ENCODE data around the gene PCK1. TPM values are rescaled to one million over a fixed set of nuclear protein-coding genes. Genes with fewer than 3 reads are reported as not detected.

PCK1 gene
- total RNA-seq, 1 donor from 2014 or later, result not detected

- DNase-seq (ENCODE audit: low spot score), result no peak
- H3K27ac Mint-ChIP-seq, result no peak overlapping the region
- intact Hi-C loops (cut with micrococcal nuclease), result no loop called here
- no peaks in the 10 kb centered on the region for H3K9me3 Mint-ChIP-seq
- peaks cover 18% of the 10 kb centered on the region for H3K4me1 Mint-ChIP-seq (ENCODE audit: low read depth)
- peaks cover 21% of the 10 kb centered on the region for H3K27me3 Mint-ChIP-seq (ENCODE audit: low read depth)
- H3K4me3 Mint-ChIP-seq (ENCODE audit: low read depth), result no peak overlapping the region
- no peaks in the 10 kb centered on the region for H3K36me3 Mint-ChIP-seq (ENCODE audit: low read depth)
Observed at GRCh38 chr20:57603120-57603519, 42.2 kb downstream of the PCK1 start.

DNA sequence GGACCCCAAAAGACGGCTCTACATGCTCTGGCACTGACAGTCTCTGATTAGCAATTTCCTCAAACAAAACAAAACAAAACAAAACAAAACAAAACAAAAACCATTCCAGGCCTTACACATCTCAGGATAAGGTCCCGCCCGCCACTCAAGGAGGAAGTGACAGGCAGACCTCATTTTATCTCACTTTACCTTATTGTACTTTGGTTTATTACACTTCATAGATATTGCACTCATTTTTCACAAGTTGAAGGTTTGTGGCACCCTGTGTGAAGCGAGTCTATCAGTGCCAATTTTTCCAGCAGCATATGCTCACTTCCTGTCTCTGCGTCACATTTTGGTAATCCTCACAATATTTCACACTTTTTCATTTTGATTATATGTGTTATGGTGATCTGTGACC is 44.1 kb downstream of the PCK1 start:
- H3K27me3 Mint-ChIP-seq (ENCODE audit: low read depth), result peaks cover 14% of the 10 kb centered on the region
- no peak overlapping the region for H3K4me3 Mint-ChIP-seq (ENCODE audit: low read depth)
- no peak overlapping the region for H3K27ac Mint-ChIP-seq

DNA sequence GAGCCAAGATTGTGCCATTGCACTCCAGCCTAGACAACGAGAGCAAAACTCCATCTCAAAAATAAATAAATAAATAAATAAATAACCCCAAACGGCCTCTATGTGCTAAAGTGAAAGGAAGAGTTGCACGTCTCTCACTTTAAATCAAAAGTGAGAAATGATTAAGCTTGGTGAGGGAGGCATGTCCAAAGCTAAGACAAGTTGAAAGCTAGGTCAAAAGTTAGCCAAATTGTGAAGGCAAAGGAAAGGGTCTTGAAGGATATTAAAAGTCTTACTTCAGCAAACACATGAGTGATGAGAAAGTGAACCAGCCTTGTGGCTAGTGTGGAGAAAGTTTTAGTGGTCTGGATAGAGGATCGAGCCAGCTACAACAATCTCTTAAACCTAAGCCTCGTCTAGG is 45.0 kb downstream of the PCK1 start:
- Mint-ChIP-seq H3K4me1 (ENCODE audit: low read depth) (peaks cover 14% of the 10 kb centered on the region), H3K9me3 (no peaks in the 10 kb centered on the region), H3K27ac (no peak overlapping the region), H3K27me3 (ENCODE audit: low read depth) (peaks cover 14% of the 10 kb centered on the region), H3K4me3 (ENCODE audit: low read depth) (no peak overlapping the region), H3K36me3 (ENCODE audit: low read depth) (peaks cover 4% of the 10 kb centered on the region)
- DNase-seq (ENCODE audit: low spot score), result no peak
- intact Hi-C loops (cut with micrococcal nuclease), result no loop called here

More for the DNA sequence above, 44.1 kb downstream of the PCK1 start:
- intact Hi-C loops (cut with micrococcal nuclease), result no loop called here
- Mint-ChIP-seq H3K9me3 (no peaks in the 10 kb centered on the region), H3K36me3 (ENCODE audit: low read depth) (no peaks in the 10 kb centered on the region), H3K4me1 (ENCODE audit: low read depth) (peaks cover 18% of the 10 kb centered on the region)
- no peak for DNase-seq (ENCODE audit: low spot score)

GRCh38 chr20:57608516-57608915 is 47.6 kb downstream of the PCK1 start:
- Mint-ChIP-seq H3K9me3 (no peaks in the 10 kb centered on the region), H3K4me3 (ENCODE audit: low read depth) (no peak overlapping the region), H3K27me3 (ENCODE audit: low read depth) (peaks cover 14% of the 10 kb centered on the region)

GRCh38 chr20:57609086-57609841 is 48.4 kb downstream of the PCK1 start:
- Mint-ChIP-seq H3K9me3 (no peaks in the 10 kb centered on the region), H3K4me3 (ENCODE audit: low read depth) (no peak overlapping the region), H3K36me3 (ENCODE audit: low read depth) (peaks cover 4% of the 10 kb centered on the region), H3K27ac (no peak overlapping the region), H3K4me1 (ENCODE audit: low read depth) (peaks cover 10% of the 10 kb centered on the region), H3K27me3 (ENCODE audit: low read depth) (peaks cover 14% of the 10 kb centered on the region)
- intact Hi-C loops (cut with micrococcal nuclease), result no loop called here
- no peak for DNase-seq (ENCODE audit: low spot score)

More at GRCh38 chr20:57608516-57608915, 47.6 kb downstream of the PCK1 start:
- intact Hi-C loops (cut with micrococcal nuclease), result no loop called here
- no peak for DNase-seq (ENCODE audit: low spot score)
- H3K36me3 Mint-ChIP-seq (ENCODE audit: low read depth), result peaks cover 4% of the 10 kb centered on the region
- peaks cover 10% of the 10 kb centered on the region for H3K4me1 Mint-ChIP-seq (ENCODE audit: low read depth)
- no peak overlapping the region for H3K27ac Mint-ChIP-seq

GRCh38 chr20:57609842-57610167 is 48.9 kb downstream of the PCK1 start:
- Mint-ChIP-seq H3K27ac (no peak overlapping the region), H3K27me3 (ENCODE audit: low read depth) (peaks cover 16% of the 10 kb centered on the region), H3K4me1 (ENCODE audit: low read depth) (peaks cover 9% of the 10 kb centered on the region), H3K9me3 (no peaks in the 10 kb centered on the region), H3K36me3 (ENCODE audit: low read depth) (peaks cover 8% of the 10 kb centered on the region), H3K4me3 (ENCODE audit: low read depth) (no peak overlapping the region)
- DNase-seq (ENCODE audit: low spot score), result no peak
- intact Hi-C loops (cut with micrococcal nuclease), result no loop called here

DNA sequence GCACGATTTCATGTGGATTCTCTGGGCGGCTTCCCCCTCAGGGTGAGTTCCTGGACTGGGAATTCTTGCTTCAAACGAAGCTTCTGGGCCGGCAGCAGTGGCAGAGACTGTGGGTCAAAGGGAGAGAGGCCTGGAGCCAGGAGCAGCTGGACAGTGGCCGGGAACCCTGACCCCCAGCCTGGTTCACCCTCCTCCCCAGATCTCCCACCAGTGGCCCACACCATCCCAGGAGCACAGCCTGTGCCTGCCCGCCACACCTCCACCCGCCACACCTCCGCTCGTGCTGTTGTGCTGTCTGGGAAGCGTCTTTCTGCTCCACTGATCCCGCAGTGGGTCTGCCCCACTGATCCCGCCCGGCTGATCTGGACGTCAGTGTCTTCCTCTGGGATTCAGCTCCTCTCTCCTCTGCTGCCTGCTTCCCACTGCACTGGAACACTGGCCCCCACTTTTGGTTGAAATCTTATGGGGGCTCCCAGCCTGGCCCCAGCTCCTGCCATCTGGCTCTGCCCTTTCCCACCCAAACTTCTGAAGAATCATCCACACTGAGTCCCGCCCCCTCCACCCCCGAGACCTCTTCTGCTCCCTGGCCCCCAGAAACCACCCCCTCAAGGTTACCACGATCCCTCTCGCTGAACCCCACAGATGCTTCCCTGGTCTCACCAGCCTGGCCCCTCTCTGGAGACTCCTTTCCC is 49.5 kb downstream of the PCK1 start:
- intact Hi-C loops (cut with micrococcal nuclease), result no loop called here
- H3K27me3 Mint-ChIP-seq (ENCODE audit: low read depth), result peaks cover 16% of the 10 kb centered on the region
- no peaks in the 10 kb centered on the region for H3K9me3 Mint-ChIP-seq
- peaks cover 5% of the 10 kb centered on the region for H3K4me1 Mint-ChIP-seq (ENCODE audit: low read depth)
- peaks cover 8% of the 10 kb centered on the region for H3K36me3 Mint-ChIP-seq (ENCODE audit: low read depth)
- no peak for DNase-seq (ENCODE audit: low spot score)
- H3K4me3 Mint-ChIP-seq (ENCODE audit: low read depth), result no peak overlapping the region
- no peak overlapping the region for H3K27ac Mint-ChIP-seq

GRCh38 chr20:57611586-57612311 is 50.8 kb downstream of the PCK1 start:
- intact Hi-C loops (cut with micrococcal nuclease), result no loop called here
- DNase-seq (ENCODE audit: low spot score), result no peak
- H3K36me3 Mint-ChIP-seq (ENCODE audit: low read depth), result peaks cover 8% of the 10 kb centered on the region
- H3K27me3 Mint-ChIP-seq (ENCODE audit: low read depth), result peaks cover 19% of the 10 kb centered on the region
- no peaks in the 10 kb centered on the region for H3K4me1 Mint-ChIP-seq (ENCODE audit: low read depth)
- no peak overlapping the region for H3K27ac Mint-ChIP-seq
- H3K9me3 Mint-ChIP-seq, result no peaks in the 10 kb centered on the region
- H3K4me3 Mint-ChIP-seq (ENCODE audit: low read depth), result no peak overlapping the region

- no peak overlapping the region for H3K27ac Mint-ChIP-seq
- H3K4me1 Mint-ChIP-seq (ENCODE audit: low read depth), result peaks cover 6% of the 10 kb centered on the region
- no peaks in the 10 kb centered on the region for H3K9me3 Mint-ChIP-seq
- H3K36me3 Mint-ChIP-seq (ENCODE audit: low read depth), result peaks cover 8% of the 10 kb centered on the region
- DNase-seq (ENCODE audit: low spot score), result no peak
- H3K27me3 Mint-ChIP-seq (ENCODE audit: low read depth), result peaks cover 21% of the 10 kb centered on the region
- H3K4me3 Mint-ChIP-seq (ENCODE audit: low read depth), result no peak overlapping the region
- intact Hi-C loops (cut with micrococcal nuclease), result no loop called here
Observed at GRCh38 chr20:57612436-57612835, 51.5 kb downstream of the PCK1 start.

GRCh38 chr20:57612916-57613315 is 52.0 kb downstream of the PCK1 start:
- intact Hi-C loops (cut with micrococcal nuclease), result no loop called here
- peaks cover 8% of the 10 kb centered on the region for H3K36me3 Mint-ChIP-seq (ENCODE audit: low read depth)
- peaks cover 11% of the 10 kb centered on the region for H3K4me1 Mint-ChIP-seq (ENCODE audit: low read depth)
- H3K9me3 Mint-ChIP-seq, result no peaks in the 10 kb centered on the region
- no peak overlapping the region for H3K27ac Mint-ChIP-seq
- H3K27me3 Mint-ChIP-seq (ENCODE audit: low read depth), result peaks cover 18% of the 10 kb centered on the region
- no peak for DNase-seq (ENCODE audit: low spot score)
- no peak overlapping the region for H3K4me3 Mint-ChIP-seq (ENCODE audit: low read depth)

- no peak overlapping the region for H3K4me3 Mint-ChIP-seq (ENCODE audit: low read depth)
- no peak for DNase-seq (ENCODE audit: low spot score)
- H3K27ac Mint-ChIP-seq, result no peak overlapping the region
- peaks cover 8% of the 10 kb centered on the region for H3K36me3 Mint-ChIP-seq (ENCODE audit: low read depth)
- H3K4me1 Mint-ChIP-seq (ENCODE audit: low read depth), result peaks cover 17% of the 10 kb centered on the region
- intact Hi-C loops (cut with micrococcal nuclease), result no loop called here
- H3K27me3 Mint-ChIP-seq (ENCODE audit: low read depth), result peaks cover 18% of the 10 kb centered on the region
- H3K9me3 Mint-ChIP-seq, result no peaks in the 10 kb centered on the region
Observed at GRCh38 chr20:57613481-57613921, 52.6 kb downstream of the PCK1 start.

GRCh38 chr20:57614490-57615444 is 53.9 kb downstream of the PCK1 start:
- peaks cover 28% of the 10 kb centered on the region for H3K4me1 Mint-ChIP-seq (ENCODE audit: low read depth)
- intact Hi-C loops (cut with micrococcal nuclease), result loop anchor here (5.0 kb wide), 1 partner anchor 222 kb away; the partner anchor contains the start of gene RBM38
- no peak overlapping the region for H3K4me3 Mint-ChIP-seq (ENCODE audit: low read depth)
- no peak for DNase-seq (ENCODE audit: low spot score)
- peaks cover 15% of the 10 kb centered on the region for H3K27me3 Mint-ChIP-seq (ENCODE audit: low read depth)
- H3K9me3 Mint-ChIP-seq, result no peaks in the 10 kb centered on the region
- H3K36me3 Mint-ChIP-seq (ENCODE audit: low read depth), result peaks cover 8% of the 10 kb centered on the region
- no peak overlapping the region for H3K27ac Mint-ChIP-seq
